H1 (cell line): ENCODE results near the gene RAP2B. TPM values are rescaled to one million over a fixed set of nuclear protein-coding genes. Genes with fewer than 3 reads are reported as not detected.

Experiments used
- HDAC2 ChIP-seq, 2 experiments: fragments of 300-600 bp in 1 of 2; sonication (generic) in 1 of 2; IDR thresholded peaks; 2 replicates each; pipeline ENCODE4 v1.6.1; 2011 to 2012; ENCODE audit warnings: low read depth in 2 of 2, low read length in 2 of 2, mild to moderate bottlenecking in 2 of 2, moderate library complexity in 2 of 2, borderline replicate concordance in 1 of 2, inconsistent platforms in 1 of 2
- polyA plus RNA-seq, 7 experiments: library from polyadenylated mRNA; depleted of rRNA in 3 of 7; stranded (reverse) in 5 of 7; unstranded in 2 of 7; fragments of >200 nt in 5 of 7; fragments of 200-250 nt in 2 of 7; gene quantifications; 1 replicate in 5 of 7; 2 replicates in 1 of 7; 4 replicates in 1 of 7; pipeline versions ENCODE4 v1.2.1 to v1.2.3, GENCODE V29; 2011 to 2013; ENCODE audit warnings: missing spikeins in 2 of 7, mixed read lengths in 2 of 7
- total RNA-seq: library from RNA; stranded (reverse); fragmentation: NEBNext Ultra II Directional; extraction: Animal tissue kit (Norgen Biotek cat#: 25700); gene quantifications from 2 replicates; pipeline ENCODE4 v1.2.1, GENCODE V29; 2021

The RAP2B gene
- total and polyA plus RNA-seq, 2 of the 8 experiments (the other 6 are each of a cell fraction or from before 2014, with no cell fraction given), result 7.5 to 20.3 TPM

GRCh38 chr3:153172796-153173757 is 11.1 kb downstream of the RAP2B start (continued):
- no peak for TF ChIP-seq HDAC2 (IDR thresholded peaks at IDR 0.05; ENCODE audit: borderline replicate concordance in 1 of 2, low read depth in 2 of 2, low read length in 2 of 2)
- TF ChIP-seq, all 59 proteins: peak for 0
